Progenitor cell of endocrine pancreas (in vitro differentiated cells): ENCODE data around the gene FGFR2. TPM values are rescaled to one million over a fixed set of nuclear protein-coding genes. Genes with fewer than 3 reads are reported as not detected.
A peak's percentile ranks its signal among the peaks of the same experiment; 100 is the strongest.

Experiments used
- DNase-seq: peaks from one replicate; pipeline ENCODE4 v3.0.0; 2021; ENCODE audit warnings: low spot score; ENCODE audit not compliant: unreplicated experiment
- H3K27ac Mint-ChIP-seq: 2 replicates; pipeline ENCODE4 v1.8.0; 2021; ENCODE audit warnings: mild to moderate bottlenecking, moderate library complexity, mixed read lengths
- H3K27me3 Mint-ChIP-seq: 2 replicates; pipeline ENCODE4 v1.8.0; 2021; ENCODE audit warnings: mixed read lengths
- H3K36me3 Mint-ChIP-seq: 2 replicates; pipeline ENCODE4 v1.8.0; 2022; ENCODE audit warnings: mixed read lengths; ENCODE audit not compliant: insufficient read depth
- H3K4me1 Mint-ChIP-seq: 2 replicates; pipeline ENCODE4 v1.8.0; 2021; ENCODE audit warnings: low read depth, mixed read lengths
- H3K4me3 Mint-ChIP-seq: 2 replicates; pipeline ENCODE4 v1.8.0; 2021; ENCODE audit warnings: low read depth, mild to moderate bottlenecking, moderate library complexity, mixed read lengths
- H3K9me3 Mint-ChIP-seq: 2 replicates; pipeline ENCODE4 v1.8.0; 2021; ENCODE audit warnings: low read depth, mixed read lengths
- CTCF ChIP-seq: fragments of 200-600 bp; sonication (generic); IDR thresholded peaks from one replicate; pipeline ENCODE4 v1.5.0; 2021; ENCODE audit warnings: antibody characterized with exemption, mild to moderate bottlenecking; ENCODE audit not compliant: unreplicated experiment
- total RNA-seq: library from RNA; stranded (reverse); gene quantifications from 2 replicates; pipeline ENCODE4 v1.2.1, GENCODE V29; 2021

Gene FGFR2
- total RNA-seq, 1 donor from 2014 or later: 146 TPM

DNA sequence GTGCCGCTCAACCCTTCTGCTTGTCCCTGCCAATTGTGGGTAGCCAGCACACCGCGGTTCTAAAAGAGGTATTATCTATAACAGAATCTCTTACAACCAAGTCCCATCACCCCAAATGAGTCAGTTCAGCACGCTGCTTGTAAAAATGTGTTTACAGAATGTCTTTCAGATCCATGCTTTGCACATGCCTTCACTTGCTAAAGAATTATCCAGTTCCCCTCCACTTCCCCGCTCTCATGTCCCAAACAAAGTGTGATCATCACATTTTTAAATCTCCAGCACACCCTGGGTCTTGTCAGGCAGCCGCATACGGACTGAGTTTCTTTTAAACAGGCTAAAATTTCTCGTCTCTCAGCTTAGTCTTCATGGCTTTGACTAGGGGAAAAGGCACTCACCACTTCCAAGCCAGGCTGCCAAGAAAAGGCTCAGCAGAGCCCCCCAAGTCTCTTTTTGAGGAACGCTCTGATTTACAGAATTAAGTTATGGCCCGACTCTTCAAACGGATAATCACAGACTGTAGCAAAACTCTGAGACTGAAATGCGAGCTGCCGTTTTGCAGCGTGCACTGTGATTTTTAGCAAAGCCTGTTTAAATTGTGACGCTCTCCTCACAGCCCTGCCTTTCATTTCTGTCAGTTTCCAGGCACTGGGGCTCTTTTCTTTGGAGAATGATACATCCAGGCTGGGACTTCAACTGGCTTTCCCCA lies 29.8 kb upstream of the FGFR2 start:
- no peaks in the 10 kb centered on the region for H3K36me3 Mint-ChIP-seq
- H3K4me1 Mint-ChIP-seq: peaks cover 30% of the 10 kb centered on the region
- DNase-seq: no peak
- H3K27ac Mint-ChIP-seq: peak overlapping the region; percentile 42
- H3K27me3 Mint-ChIP-seq: no peaks in the 10 kb centered on the region
- H3K4me3 Mint-ChIP-seq: no peak overlapping the region
- H3K9me3 Mint-ChIP-seq: no peaks in the 10 kb centered on the region
- no peak for TF ChIP-seq CTCF

- Mint-ChIP-seq H3K4me1 (peaks cover 32% of the 10 kb centered on the region), H3K27me3 (peaks cover 4% of the 10 kb centered on the region), H3K9me3 (no peaks in the 10 kb centered on the region), H3K27ac (no peak overlapping the region), H3K4me3 (no peak overlapping the region), H3K36me3 (no peaks in the 10 kb centered on the region)
- no peak for TF ChIP-seq CTCF
- DNase-seq: no peak
Measured at GRCh38 chr10:121624836-121625486, 26.7 kb upstream of the FGFR2 start.

DNA sequence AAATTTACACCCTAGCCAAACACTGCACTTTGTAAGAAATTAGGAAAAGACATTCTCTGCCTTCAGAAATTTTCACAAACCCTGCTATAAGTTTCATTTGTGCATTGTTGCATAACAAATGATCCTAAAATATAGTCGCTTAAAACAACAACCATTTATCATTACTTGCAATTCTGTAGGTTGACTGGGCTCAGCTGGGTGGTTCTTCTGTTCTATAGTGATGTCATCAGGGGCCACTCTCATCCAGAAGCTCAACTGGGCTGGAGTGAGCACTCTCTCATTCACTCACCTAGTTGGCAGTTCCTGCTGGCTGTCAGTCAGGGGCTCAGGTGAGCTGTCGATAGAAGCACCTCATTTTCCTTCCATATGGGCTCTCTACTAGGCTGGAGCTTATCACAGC lies 20.7 kb upstream of the FGFR2 start:
- TF ChIP-seq CTCF: no peak
- H3K27ac Mint-ChIP-seq: no peak overlapping the region
- no peaks in the 10 kb centered on the region for H3K36me3 Mint-ChIP-seq
- H3K4me1 Mint-ChIP-seq: peaks cover 10% of the 10 kb centered on the region
- no peak for DNase-seq
- peaks cover 6% of the 10 kb centered on the region for H3K9me3 Mint-ChIP-seq
- peaks cover 7% of the 10 kb centered on the region for H3K27me3 Mint-ChIP-seq
- no peak overlapping the region for H3K4me3 Mint-ChIP-seq

- H3K27ac Mint-ChIP-seq: no peak overlapping the region
- no peak for TF ChIP-seq CTCF
- H3K4me3 Mint-ChIP-seq: no peak overlapping the region
- peaks cover 6% of the 10 kb centered on the region for H3K9me3 Mint-ChIP-seq
- peaks cover 9% of the 10 kb centered on the region for H3K4me1 Mint-ChIP-seq
- no peak for DNase-seq
- H3K36me3 Mint-ChIP-seq: no peaks in the 10 kb centered on the region
- peaks cover 16% of the 10 kb centered on the region for H3K27me3 Mint-ChIP-seq
Measured at GRCh38 chr10:121617176-121617575, 18.9 kb upstream of the FGFR2 start.

DNA sequence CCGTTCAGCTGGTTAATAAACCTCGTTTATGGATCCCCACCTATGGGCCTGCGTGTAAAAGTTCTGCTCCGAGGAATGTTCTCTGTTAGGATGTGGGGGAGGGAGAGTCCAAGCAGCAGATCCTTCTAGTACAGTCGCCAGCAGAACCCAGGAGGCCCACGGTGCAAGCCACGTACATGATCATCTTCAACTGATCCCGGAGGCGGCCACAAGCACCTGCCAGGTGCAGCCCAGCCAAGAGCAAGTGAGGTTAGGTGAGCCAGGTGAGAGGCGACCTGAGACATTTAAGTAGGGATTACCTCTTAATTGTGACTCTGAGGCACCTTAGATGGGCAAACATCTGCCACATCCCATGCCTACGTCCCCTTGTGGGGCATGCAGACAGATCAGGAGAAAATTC lies 18.0 kb upstream of the FGFR2 start:
- Mint-ChIP-seq H3K9me3 (peaks cover 6% of the 10 kb centered on the region), H3K27ac (no peak overlapping the region)

More for the DNA sequence above, 18.0 kb upstream of the FGFR2 start:
- Mint-ChIP-seq H3K4me1 (peaks cover 10% of the 10 kb centered on the region), H3K27me3 (peaks cover 12% of the 10 kb centered on the region), H3K36me3 (no peaks in the 10 kb centered on the region), H3K4me3 (no peak overlapping the region)
- DNase-seq: no peak
- TF ChIP-seq CTCF: no peak
